GM19035 (cell line): ENCODE results near the gene SCML2.
"Not testable (repeated sequence)": the region's sequence is repeated elsewhere in the genome, so short reads cannot be mapped to it uniquely, and the experiment has no call there.

ENCODE experiments used
- ATAC-seq: cut with Tn5 transposase; IDR thresholded peaks from one replicate; pipeline ENCODE4 v1.9.1; 2021; ENCODE audit not compliant: unreplicated experiment

Gene SCML2

DNA sequence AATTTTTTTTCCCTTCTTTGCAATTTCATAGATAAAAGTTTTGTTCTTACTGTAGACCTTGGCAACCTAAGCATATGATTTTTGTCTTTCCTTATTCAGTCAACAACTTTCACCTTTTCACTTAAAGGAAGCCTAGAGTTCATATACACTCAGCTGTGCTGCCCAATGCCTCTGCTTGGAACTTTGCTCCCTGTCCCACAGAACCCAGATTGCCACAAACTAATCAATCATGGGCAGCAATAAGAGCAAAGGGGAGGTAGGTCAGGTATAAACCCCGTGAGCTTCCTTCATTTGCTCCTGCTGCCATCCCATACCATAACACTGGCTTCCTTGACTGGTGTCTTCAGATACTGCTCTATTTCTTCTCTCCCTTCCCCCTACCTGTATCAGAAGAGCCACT lies 82.8 kb downstream of the SCML2 start:
- no peak for ATAC-seq

DNA sequence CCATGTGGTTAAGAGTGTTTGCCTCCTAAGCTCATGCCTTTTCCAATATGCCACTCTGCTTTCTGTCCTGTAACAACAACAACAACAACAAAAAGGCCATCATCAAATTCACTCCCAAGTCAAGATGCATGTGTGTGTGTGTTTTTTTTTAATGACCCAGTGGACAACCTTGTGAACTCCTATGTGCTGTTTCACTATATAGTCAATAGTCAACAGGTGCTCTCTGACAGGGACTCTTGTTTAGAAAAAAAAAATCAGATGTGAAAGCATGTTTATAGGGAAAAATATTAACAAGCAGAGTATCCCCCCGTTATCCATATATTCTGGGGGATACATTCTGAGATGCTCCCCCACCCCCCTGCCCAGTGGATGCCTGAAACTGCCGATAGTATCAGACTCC lies 83.2 kb downstream of the SCML2 start:
- no peak for ATAC-seq

DNA sequence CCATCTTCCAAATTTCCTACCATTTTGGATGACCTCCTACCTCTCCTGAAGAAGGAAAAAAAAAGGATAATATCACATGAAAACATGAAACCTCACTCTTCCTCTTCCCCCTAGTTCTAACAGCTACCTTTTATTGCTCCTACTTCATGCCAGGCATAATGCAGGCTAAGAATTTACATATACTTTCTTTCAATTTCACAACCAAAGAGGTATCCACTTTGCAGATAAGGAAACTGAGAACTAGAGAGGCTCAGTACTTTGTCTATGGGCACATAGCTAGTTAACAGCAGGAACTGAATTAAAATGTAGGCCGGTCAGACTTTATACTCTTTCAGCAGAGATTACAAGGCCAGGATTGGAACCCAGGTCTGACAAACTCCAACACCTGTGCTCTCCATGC lies 99.4 kb downstream of the SCML2 start:
- ATAC-seq, result no peak

DNA sequence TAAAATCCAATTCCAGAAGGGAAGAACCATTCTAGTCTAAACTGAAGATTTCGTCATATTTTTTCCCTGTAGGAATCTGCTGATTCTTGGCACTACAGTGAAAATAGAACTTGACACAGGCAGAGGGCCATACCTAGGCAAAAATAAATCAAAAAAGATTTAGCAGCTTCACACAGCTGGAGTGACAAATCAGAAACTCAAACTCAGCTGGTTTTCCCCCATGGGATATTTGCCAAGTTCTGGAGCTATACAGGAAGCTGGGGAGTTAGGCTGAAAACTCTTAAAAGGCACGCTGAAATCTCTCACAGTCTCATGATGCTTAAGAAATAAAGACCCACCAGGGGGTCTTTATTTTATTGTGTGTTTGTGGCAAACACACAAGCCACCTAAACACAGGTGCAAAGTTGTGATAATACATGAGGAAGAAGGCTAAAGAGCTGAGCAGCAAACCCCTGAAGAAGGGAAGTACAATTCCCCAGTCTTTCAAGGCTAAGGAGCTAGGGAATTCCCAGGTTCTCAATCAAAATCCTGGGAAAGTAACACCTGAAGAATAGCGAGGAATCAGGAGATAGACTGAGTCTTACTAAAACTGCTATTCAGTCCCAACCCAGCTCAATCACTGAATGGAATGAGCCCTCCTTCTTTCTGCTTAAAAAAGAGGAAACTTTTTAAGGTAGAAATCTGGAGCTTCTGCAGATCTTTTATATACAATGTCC lies 101.7 kb downstream of the SCML2 start:
- ATAC-seq, result no peak

DNA sequence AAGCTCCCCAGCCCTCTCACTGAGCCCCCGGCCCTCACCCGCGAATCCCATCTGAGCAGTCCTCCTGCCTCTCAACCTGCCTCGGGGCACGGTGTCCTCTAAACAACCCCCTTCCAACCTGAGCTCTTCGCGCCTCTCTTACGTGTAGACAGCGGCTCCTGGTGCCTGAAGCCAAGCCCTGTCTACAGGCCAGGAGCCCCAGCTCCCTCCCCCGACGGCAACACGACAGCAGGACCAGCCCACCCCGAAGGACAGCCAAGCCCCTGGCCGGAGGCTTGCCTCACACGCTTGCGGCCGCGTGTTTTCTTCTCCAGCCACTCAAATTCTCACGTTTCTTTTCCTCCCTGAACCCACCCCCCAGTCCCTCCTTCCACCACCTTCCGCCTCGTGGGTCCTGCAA lies 124.8 kb downstream of the SCML2 start:
- ATAC-seq, result not testable (repeated sequence)

DNA sequence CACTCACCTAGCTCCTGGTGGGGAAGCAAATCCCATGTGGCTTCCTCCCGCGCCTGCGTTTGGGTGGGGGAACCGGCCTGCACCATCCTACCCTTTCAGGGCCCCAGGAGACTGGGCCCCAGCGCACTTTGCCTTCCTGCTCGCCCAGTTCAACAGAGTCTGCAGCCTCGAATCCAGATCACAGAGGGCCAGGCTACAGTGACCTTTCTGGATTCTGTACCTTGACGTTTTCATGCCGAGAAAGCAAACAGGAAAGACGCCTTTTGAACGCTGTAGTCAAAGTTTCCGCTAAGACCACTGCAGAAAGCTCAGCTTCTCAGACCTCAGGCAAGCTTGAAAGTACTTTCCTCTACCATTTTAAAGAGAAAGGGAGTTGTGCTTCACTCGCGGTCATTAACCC lies 126.4 kb downstream of the SCML2 start:
- ATAC-seq, result no peak

DNA sequence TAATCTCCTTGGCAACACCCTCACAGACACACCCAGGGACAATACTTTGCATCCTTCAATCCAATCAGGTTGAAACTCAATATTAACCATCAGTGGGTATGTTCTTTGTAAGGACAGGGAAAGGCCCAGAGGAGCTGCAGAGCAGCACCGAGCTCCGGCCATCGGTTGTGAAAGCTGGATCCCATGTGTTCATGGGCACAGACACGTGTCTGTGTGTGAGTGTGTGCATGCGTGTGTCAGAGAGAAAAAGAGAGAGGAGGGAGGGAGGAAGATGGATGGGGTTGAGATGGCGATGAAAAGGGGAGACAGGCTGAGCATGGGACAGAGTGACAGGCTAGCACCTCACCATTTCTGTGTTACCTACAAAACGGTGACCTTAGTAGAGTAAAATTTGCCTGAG lies 127.0 kb downstream of the SCML2 start:
- no peak for ATAC-seq

DNA sequence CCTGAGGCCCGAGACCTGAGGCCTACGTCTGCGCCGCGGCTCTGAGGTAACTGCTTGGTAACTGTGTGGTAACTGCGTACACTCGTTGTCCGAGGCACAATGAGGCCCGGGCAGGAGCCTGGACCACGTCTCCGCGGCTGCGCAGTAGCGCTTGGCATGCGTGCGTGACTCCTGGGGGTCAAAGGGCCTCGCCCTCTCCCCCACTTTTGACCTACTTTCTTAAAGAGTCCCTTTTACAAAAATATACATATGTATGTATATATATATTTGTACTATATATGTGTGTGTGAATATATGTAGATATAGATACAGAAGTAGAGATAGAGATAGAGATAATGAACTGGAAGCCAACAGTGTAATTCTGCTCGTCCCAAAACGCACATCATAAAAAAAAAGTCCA lies 133.7 kb downstream of the SCML2 start, which contains the start of gene BEND2:
Gene BEND2 (minus strand): TSS at position 101 of the 400 bp plus-strand sequence. CDS start 136 bp downstream, outside the sequence.
- ATAC-seq, result no peak

DNA sequence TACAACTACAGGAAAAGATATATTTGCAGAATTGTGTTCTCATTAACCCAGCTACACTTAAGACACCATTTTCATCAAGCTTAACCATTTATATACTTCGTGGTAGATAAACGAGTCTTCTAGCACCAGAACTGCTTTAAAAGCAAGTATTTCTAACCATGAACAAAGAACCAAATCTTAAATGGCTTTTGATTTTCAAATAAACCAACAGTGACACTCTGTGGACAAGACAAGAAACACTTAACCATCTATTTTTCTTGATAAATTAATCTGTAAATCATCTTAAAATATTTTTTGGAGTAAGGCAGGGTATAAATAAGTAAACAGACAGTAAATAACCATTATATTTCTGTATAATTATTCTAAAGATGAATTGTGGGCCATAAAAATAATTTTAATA lies 144.0 kb downstream of the SCML2 start:
- no peak for ATAC-seq

DNA sequence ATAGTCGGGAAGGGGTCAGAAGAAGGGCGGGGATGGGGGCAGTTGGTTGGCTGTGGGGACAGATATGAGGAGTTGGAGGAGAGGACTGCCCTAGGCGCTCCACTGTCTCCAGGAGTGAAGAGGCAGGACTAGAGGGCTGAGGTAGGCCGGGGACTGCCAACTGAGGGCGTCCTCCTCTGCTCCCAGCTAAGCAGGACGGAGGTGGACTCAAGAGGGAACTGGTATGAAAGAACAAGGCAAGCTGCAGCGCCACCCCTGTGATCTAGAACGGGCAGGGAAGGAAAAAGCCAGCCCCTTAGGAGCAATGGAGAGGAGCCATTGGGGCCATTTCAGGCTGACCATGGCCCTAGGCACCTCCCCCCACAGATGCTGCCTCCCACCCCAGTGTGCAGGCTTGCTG lies 147.8 kb downstream of the SCML2 start:
- no peak for ATAC-seq

DNA sequence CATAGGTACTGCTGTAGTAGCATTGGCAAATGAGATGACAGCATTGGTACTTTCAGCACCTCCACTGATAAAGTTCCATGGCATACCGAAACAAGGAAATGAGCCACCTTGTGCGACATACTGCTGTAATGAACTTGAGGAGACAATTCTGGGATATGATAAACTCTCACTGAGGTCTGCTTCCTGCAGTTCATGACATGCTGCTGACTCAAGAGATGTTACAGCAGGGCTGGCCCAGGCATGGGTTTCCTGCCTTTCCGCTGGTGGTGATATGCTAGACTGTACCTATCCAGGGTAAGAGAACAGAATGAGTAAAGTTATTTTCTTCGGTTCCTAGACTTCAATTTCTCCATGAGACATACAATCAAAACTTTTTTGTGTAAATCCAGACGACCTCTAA lies 150.9 kb downstream of the SCML2 start:
- no peak for ATAC-seq

DNA sequence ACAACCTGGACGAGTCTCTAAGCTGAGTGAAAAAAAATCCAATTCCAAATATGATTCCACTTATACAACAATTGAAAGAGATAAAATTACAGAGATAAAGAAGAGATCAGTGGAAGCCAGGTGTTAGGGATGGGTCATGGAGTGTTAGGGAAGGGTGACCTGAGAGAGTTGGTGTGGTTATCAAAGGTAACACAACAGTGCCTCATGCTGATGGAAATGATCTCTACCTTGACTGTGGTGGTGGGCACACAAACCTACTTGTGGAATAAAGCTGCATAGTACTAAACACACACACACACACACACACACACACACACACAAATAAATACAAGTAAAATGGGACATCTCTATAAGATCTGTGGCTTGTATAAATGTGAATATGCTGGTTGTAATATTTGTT lies 159.8 kb downstream of the SCML2 start:
- no peak for ATAC-seq
